ENCODE measurements around the gene SIRT3. TPM values are rescaled to one million over a fixed set of nuclear protein-coding genes. Genes with fewer than 3 reads are reported as not detected.
A peak's percentile ranks its signal among the peaks of the same experiment; 100 is the strongest.
"Not testable (repeated sequence)": the region's sequence is repeated elsewhere in the genome, so short reads cannot be mapped to it uniquely, and the experiment has no call there.

Gene SIRT3
- total RNA-seq, 1 donor from 2014 or later: 22.4 TPM

- H3K4me1 ChIP-seq; H3K36me3 ChIP-seq; H3K4me2 ChIP-seq; H4K20me1 ChIP-seq (ENCODE audit: low read depth); H3K9ac ChIP-seq; H3K9me3 ChIP-seq (ENCODE audit: low read depth); H3K79me2 ChIP-seq (ENCODE audit: low read depth); H3K27ac Mint-ChIP-seq; H3K27me3 ChIP-seq; H3K4me3 Mint-ChIP-seq; H3K4me3 ChIP-seq; H3K36me3 Mint-ChIP-seq; H2AFZ ChIP-seq (replicated peaks); H3K27ac ChIP-seq; DNase-seq (ENCODE audit: low spot score); H3F3A ChIP-seq (ENCODE audit: low read depth); H3K27me3 Mint-ChIP-seq (ENCODE audit: insufficient read depth, low read depth); H3K9me3 Mint-ChIP-seq; H3K4me1 Mint-ChIP-seq: not testable (repeated sequence)
- TF ChIP-seq CTCF (IDR thresholded peaks at IDR 0.05): peak; percentile 15
Measured at GRCh38 chr11:191490-192478, 44.4 kb downstream of the SIRT3 start.

- not testable (repeated sequence) for DNase-seq (ENCODE audit: low spot score); H3F3A ChIP-seq (ENCODE audit: low read depth); H2AFZ ChIP-seq (replicated peaks); H3K36me3 ChIP-seq; H3K27me3 ChIP-seq; H3K9ac ChIP-seq; H3K4me1 Mint-ChIP-seq; H4K20me1 ChIP-seq (ENCODE audit: low read depth); H3K4me2 ChIP-seq; H3K27ac Mint-ChIP-seq; H3K4me3 Mint-ChIP-seq; H3K36me3 Mint-ChIP-seq; H3K79me2 ChIP-seq (ENCODE audit: low read depth); H3K9me3 ChIP-seq (ENCODE audit: low read depth); H3K4me3 ChIP-seq; H3K4me1 ChIP-seq; H3K27ac ChIP-seq; H3K27me3 Mint-ChIP-seq (ENCODE audit: insufficient read depth, low read depth); H3K9me3 Mint-ChIP-seq
Measured at GRCh38 chr11:190546-190945, 45.6 kb downstream of the SIRT3 start.

- not testable (repeated sequence) for H3K9me3 ChIP-seq (ENCODE audit: low read depth); DNase-seq (ENCODE audit: low spot score); H2AFZ ChIP-seq (replicated peaks); H3K36me3 ChIP-seq; H3K4me2 ChIP-seq; H3K4me1 ChIP-seq; H3K4me3 ChIP-seq; H3K9me3 Mint-ChIP-seq; H3F3A ChIP-seq (ENCODE audit: low read depth); H3K27ac Mint-ChIP-seq; H3K9ac ChIP-seq; H3K4me1 Mint-ChIP-seq; H3K27me3 Mint-ChIP-seq (ENCODE audit: insufficient read depth, low read depth); H3K27me3 ChIP-seq; H3K27ac ChIP-seq; H3K36me3 Mint-ChIP-seq; H3K4me3 Mint-ChIP-seq; H4K20me1 ChIP-seq (ENCODE audit: low read depth); H3K79me2 ChIP-seq (ENCODE audit: low read depth)
Measured at GRCh38 chr11:189843-190311, 46.3 kb downstream of the SIRT3 start.

GRCh38 chr11:189200-189783 is 46.9 kb downstream of the SIRT3 start:
- H3K27me3 ChIP-seq; H3K4me3 ChIP-seq; H2AFZ ChIP-seq (replicated peaks); H3K9me3 Mint-ChIP-seq; H3K36me3 ChIP-seq; H3K27ac ChIP-seq; H3K9me3 ChIP-seq (ENCODE audit: low read depth); H3K4me2 ChIP-seq; H3K9ac ChIP-seq; H3K36me3 Mint-ChIP-seq; H3K27ac Mint-ChIP-seq; H3K4me1 Mint-ChIP-seq; H3K27me3 Mint-ChIP-seq (ENCODE audit: insufficient read depth, low read depth); H3K79me2 ChIP-seq (ENCODE audit: low read depth); H4K20me1 ChIP-seq (ENCODE audit: low read depth); H3F3A ChIP-seq (ENCODE audit: low read depth); H3K4me3 Mint-ChIP-seq; H3K4me1 ChIP-seq: not testable (repeated sequence)
- DNase-seq (ENCODE audit: low spot score): peak; percentile 0

- not testable (repeated sequence) for H3K9me3 Mint-ChIP-seq; H3K36me3 Mint-ChIP-seq; DNase-seq (ENCODE audit: low spot score); H3K9ac ChIP-seq; H3K4me1 Mint-ChIP-seq; H2AFZ ChIP-seq (replicated peaks); H3K4me3 Mint-ChIP-seq; H3K4me2 ChIP-seq; H3K79me2 ChIP-seq (ENCODE audit: low read depth); H3K27me3 ChIP-seq; H3K36me3 ChIP-seq; H3K4me3 ChIP-seq; H4K20me1 ChIP-seq (ENCODE audit: low read depth); H3K27ac ChIP-seq; H3K27ac Mint-ChIP-seq; H3K9me3 ChIP-seq (ENCODE audit: low read depth); H3K4me1 ChIP-seq; H3F3A ChIP-seq (ENCODE audit: low read depth); H3K27me3 Mint-ChIP-seq (ENCODE audit: insufficient read depth, low read depth)
- peak; percentile 20 for TF ChIP-seq CTCF (IDR thresholded peaks at IDR 0.05)
Measured at GRCh38 chr11:180242-180641, 55.9 kb downstream of the SIRT3 start.

All from neural progenitor cell (in vitro differentiated cells).